ENCODE measurements around the gene ELL2.

GRCh38 chr5:95962475-95962773, 773 bp upstream of the ELL2 start:
- TF ChIP-seq CTCF (IDR thresholded peaks at IDR 0.05) = no peak
- no peak for TF ChIP-seq POLR2A (IDR thresholded peaks at IDR 0.05)
